Fibroblast of pulmonary artery (primary cell): ENCODE results near the gene BHLHE40.

ENCODE experiments used
- DNase-seq: peaks from one replicate; pipeline ENCODE4 v3.0.0-alpha.2; 2010; ENCODE audit warnings: low read depth
- H3K4me3 ChIP-seq: replicated peaks from 2 replicates; pipeline ENCODE4 v1.5.1; 2011; ENCODE audit warnings: low read depth, mild to moderate bottlenecking, control low read depth, low read length, moderate library complexity
- TF ChIP-seq, protein P1 (sequence below): IDR thresholded peaks from 2 replicates; pipeline ENCODE4 v1.5.1; 2011; ENCODE audit warnings: mild to moderate bottlenecking, control low read depth, low read length, inconsistent platforms; ENCODE audit errors: missing control alignments

BHLHE40 gene

DNA sequence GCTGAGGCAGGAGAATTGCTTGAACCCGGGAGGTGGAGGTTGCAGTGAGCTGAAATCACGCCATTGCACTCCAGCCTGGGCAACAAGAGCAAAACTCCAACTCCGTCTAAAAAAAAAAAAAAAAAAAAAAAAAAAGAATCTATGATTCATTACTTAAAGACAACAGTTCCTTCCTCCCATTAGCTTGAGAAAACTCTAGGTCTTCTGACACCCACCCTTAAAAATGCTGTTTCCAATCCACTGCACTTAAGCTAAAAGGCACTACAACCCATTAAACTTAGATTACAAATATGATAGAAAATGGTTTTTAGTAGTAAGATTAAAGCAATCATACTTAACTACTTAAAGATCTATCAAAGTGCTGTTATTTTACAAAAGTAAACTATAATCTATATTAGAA lies 40.0 kb upstream of the BHLHE40 start:
- TF ChIP-seq, protein P1, sequence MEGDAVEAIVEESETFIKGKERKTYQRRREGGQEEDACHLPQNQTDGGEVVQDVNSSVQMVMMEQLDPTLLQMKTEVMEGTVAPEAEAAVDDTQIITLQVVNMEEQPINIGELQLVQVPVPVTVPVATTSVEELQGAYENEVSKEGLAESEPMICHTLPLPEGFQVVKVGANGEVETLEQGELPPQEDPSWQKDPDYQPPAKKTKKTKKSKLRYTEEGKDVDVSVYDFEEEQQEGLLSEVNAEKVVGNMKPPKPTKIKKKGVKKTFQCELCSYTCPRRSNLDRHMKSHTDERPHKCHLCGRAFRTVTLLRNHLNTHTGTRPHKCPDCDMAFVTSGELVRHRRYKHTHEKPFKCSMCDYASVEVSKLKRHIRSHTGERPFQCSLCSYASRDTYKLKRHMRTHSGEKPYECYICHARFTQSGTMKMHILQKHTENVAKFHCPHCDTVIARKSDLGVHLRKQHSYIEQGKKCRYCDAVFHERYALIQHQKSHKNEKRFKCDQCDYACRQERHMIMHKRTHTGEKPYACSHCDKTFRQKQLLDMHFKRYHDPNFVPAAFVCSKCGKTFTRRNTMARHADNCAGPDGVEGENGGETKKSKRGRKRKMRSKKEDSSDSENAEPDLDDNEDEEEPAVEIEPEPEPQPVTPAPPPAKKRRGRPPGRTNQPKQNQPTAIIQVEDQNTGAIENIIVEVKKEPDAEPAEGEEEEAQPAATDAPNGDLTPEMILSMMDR, result no peak
- peak; percentile 18 for DNase-seq
- H3K4me3 ChIP-seq, result no peak overlapping the region

DNA sequence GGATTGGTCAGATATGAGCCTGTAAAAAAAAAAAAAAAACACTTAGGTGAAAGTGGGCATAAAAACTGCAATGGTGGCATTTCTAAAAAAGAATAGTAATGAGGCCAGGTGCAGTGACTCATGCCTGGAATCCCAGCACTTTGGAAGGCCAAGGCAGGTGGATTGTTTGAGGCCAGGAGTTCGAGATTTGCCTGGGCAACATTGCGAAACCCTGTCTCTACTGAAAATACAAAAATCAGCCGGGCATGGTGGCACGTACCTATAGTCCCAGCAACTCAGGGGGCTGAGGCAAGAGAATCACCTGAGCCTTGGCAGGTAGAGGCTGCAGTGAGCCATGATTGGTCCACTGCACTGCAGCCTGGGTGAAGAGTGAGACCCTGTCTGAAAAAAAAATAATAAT lies 38.3 kb upstream of the BHLHE40 start:
- no peak for DNase-seq
- TF ChIP-seq, protein P1, result no peak
- no peak overlapping the region for H3K4me3 ChIP-seq

DNA sequence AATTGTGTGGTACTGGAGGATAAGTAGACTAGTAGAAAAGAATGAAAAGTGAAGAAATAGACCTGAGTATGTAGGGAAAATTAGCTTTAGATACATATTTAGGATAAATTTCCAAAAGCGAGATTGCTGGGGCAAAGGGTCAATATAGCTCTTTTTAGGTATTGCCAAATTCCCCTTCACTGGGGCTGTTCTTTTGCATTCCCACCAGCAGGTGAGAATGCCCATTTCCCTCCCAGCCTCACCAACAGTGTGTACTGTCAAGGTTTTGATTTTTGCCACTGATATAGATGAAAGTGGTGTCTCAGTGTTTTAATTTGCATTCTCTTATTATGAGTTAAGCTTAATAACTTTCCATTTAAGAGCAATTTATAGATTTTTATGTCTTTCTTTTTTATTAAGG lies 35.7 kb upstream of the BHLHE40 start:
- no peak for DNase-seq
- TF ChIP-seq, protein P1, result peak; percentile 31
- H3K4me3 ChIP-seq, result no peak overlapping the region

DNA sequence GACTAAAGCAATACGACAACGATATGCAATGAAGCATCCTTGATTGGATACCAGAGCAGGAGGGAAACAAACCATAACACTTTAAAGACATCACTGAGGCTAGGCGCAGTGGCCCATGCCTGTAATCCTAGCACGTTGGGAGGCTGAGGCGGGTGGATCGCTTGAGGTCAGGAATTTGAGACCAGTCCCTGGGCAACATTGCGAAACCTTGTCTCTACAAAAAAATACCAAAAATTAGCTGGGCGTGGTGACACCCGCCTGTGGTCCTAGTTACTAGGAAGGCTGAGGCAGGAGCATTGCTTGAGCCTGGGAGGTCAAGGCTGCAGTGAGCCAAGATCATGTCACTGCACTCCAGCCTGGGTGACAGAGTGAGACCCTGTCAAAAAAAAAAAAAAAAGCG lies 33.9 kb upstream of the BHLHE40 start:
- H3K4me3 ChIP-seq, result no peak overlapping the region
- DNase-seq, result no peak
- TF ChIP-seq, protein P1, result no peak

DNA sequence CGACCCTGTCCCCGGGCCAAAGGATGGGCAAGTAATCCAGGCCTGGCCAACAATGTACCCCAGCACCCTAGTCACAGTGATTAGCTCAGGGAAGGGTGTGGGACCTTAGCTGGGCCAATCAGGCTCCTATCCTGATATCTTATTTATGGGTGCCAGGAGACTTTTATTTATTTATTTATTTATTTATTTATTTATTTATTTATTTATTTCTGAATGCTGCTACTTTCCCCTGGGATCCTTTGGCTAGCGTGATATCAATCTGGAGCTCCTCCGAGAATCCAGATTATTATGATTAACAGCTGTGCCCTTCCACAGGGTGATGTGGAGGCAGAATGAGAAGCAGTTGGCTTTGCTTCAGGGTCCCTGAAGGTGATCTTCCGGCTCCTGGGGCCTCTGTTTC lies 32.2 kb upstream of the BHLHE40 start:
- no peak for DNase-seq
- TF ChIP-seq, protein P1, result no peak
- no peak overlapping the region for H3K4me3 ChIP-seq

DNA sequence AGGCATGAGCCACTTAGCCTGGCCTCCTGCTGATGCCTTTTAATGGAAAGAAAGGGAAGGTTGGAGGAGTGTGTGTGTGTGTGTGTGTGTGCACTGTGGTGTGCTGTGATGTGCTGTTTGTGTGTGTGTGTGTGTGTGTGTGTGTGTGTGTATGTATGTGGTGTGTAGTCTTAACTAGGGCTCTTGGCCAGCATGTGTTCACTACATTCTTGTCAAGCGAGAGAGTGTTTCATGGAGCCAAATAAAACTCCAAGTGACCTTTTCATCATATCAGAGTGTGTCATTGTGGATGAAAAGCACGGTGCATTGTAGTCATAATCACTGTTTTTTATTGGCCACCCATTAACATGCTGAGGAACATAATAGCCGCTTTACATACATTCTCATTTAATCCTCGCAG lies 30.8 kb upstream of the BHLHE40 start:
- no peak overlapping the region for H3K4me3 ChIP-seq
- TF ChIP-seq, protein P1, result no peak
- peak; percentile 21 for DNase-seq

DNA sequence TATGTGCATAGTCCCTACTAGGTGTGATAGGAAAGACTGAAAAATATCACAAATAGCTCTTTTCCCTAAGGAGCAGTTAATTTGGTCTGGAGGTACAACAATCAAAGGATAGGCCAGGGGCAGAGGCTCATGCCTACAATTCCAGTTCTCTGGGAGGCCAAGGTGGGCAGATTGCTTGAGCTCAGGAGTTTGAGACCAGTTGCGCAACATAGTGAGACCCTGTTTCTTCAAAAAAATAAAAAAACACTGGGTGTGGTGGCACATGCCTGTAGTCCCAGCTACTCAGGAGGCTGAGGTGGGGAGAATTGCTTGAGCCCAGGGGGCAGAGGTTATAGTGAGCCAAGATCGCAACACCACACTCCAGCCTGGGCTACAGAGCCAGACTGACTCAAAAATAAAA lies 30.2 kb upstream of the BHLHE40 start:
- TF ChIP-seq, protein P1, result no peak
- H3K4me3 ChIP-seq, result no peak overlapping the region
- DNase-seq, result no peak
